Hindlimb muscle (tissue), 1 donor: Measurements from ENCODE around the gene ANKRD24. TPM values are rescaled to one million over a fixed set of nuclear protein-coding genes. Genes with fewer than 3 reads are reported as not detected.
"Not testable (repeated sequence)": the region's sequence is repeated elsewhere in the genome, so short reads cannot be mapped to it uniquely, and the experiment has no call there.

ENCODE experiments used
- DNase-seq: peaks from one replicate; pipeline ENCODE4 v3.0.0-alpha.2; 2013
- polyA plus RNA-seq: library from polyadenylated mRNA; unstranded; fragments of 120-200 nt; gene quantifications from one replicate; pipeline ENCODE4 v1.2.1, GENCODE V29; 2013; ENCODE audit not compliant: insufficient read length

ANKRD24 gene
- polyA plus RNA-seq, 1 donor, result 1.6 TPM

- no peak for DNase-seq
These were observed 8.8 kb upstream of the ANKRD24 start for GRCh38 chr19:4173479-4174212.

GRCh38 chr19:4174213-4174894 is 8.1 kb upstream of the ANKRD24 start:
- no peak for DNase-seq

- no peak for DNase-seq
These were observed 7.4 kb upstream of the ANKRD24 start for GRCh38 chr19:4174895-4175668.

- DNase-seq, result no peak
These were observed 6.9 kb upstream of the ANKRD24 start for GRCh38 chr19:4175669-4175931.

- no peak for DNase-seq
These were observed 5.3 kb upstream of the ANKRD24 start for GRCh38 chr19:4177146-4177545.

- no peak for DNase-seq
These were observed 3.5 kb upstream of the ANKRD24 start for GRCh38 chr19:4178990-4179389.

- no peak for DNase-seq
These were observed 1.4 kb upstream of the ANKRD24 start for GRCh38 chr19:4181053-4181508.

GRCh38 chr19:4183967-4184717 is 1.7 kb downstream of the ANKRD24 start:
- DNase-seq, result no peak

- no peak for DNase-seq
These were observed 2.3 kb downstream of the ANKRD24 start for GRCh38 chr19:4184718-4185352.

GRCh38 chr19:4185413-4186086 is 3.1 kb downstream of the ANKRD24 start:
- DNase-seq, result no peak

- peak; percentile 37 for DNase-seq
These were observed 3.9 kb downstream of the ANKRD24 start for GRCh38 chr19:4186087-4186993.

GRCh38 chr19:4187313-4188122 is 5.0 kb downstream of the ANKRD24 start:
- DNase-seq, result no peak

GRCh38 chr19:4189641-4190040 is 7.2 kb downstream of the ANKRD24 start:
- DNase-seq, result no peak

GRCh38 chr19:4192537-4192936 is 10.0 kb downstream of the ANKRD24 start:
- not testable (repeated sequence) for DNase-seq

- no peak for DNase-seq
These were observed 11.9 kb downstream of the ANKRD24 start for GRCh38 chr19:4194353-4194752.

- no peak for DNase-seq
These were observed 13.5 kb downstream of the ANKRD24 start for GRCh38 chr19:4196009-4196408.

- DNase-seq, result no peak
These were observed 14.2 kb downstream of the ANKRD24 start for GRCh38 chr19:4196587-4197148.

- no peak for DNase-seq
These were observed 14.7 kb downstream of the ANKRD24 start for GRCh38 chr19:4197228-4197624.
